ENCODE data around the gene FUS. TPM values are rescaled to one million over a fixed set of nuclear protein-coding genes. Genes with fewer than 3 reads are reported as not detected.
"Not testable (repeated sequence)": the region's sequence is repeated elsewhere in the genome, so short reads cannot be mapped to it uniquely, and the experiment has no call there.

Gene FUS
- total and polyA plus RNA-seq, 9 of the 15 experiments (the other 6 are each of a cell fraction or from before 2014, with no cell fraction given), result 43.9 to 575 (median 87.2) TPM

GRCh38 chr16:31194898-31195297 is 15.0 kb downstream of the FUS start (continued):
- TF ChIP-seq CTCF (IDR thresholded peaks at IDR 0.05 in 2 of 3, conservative IDR thresholded peaks at IDR 0.05 in 1 of 3; ENCODE audit: insufficient read depth in 2 of 3, low read depth in 1 of 3, low read length in 3 of 3), result no peak
- TF ChIP-seq STAT5A (IDR thresholded peaks at IDR 0.05; ENCODE audit: borderline replicate concordance, low read length), result no peak
- TF ChIP-seq ZNF766 (CRISPR knock-in tag; conservative IDR thresholded peaks at IDR 0.05), result no peak
- TF ChIP-seq RHOXF2B (CRISPR knock-in tag; conservative IDR thresholded peaks at IDR 0.05), result no peak
- peak; percentile 63 for TF ChIP-seq POLR2B (IDR thresholded peaks at IDR 0.05; ENCODE audit: low read depth, partially characterized antibody)
- TF ChIP-seq SIX5 (IDR thresholded peaks at IDR 0.05; ENCODE audit: borderline replicate concordance in 1 of 2, insufficient read depth in 1 of 2, low read depth in 1 of 2, low read length in 2 of 2), result no peak
- no peak for TF ChIP-seq GATAD2B (IDR thresholded peaks at IDR 0.05; ENCODE audit: borderline replicate concordance)
- peak; percentile 54 for TF ChIP-seq POLR2A (conservative IDR thresholded peaks at IDR 0.05)
- peak; percentile 75; the same call in 1 of the 2 replicates for TF ChIP-seq POLR2AphosphoS2 (IDR thresholded peaks at IDR 0.05; ENCODE audit: low read length)
- no peak for TF ChIP-seq MYBL2 (IDR thresholded peaks at IDR 0.05; ENCODE audit: low read depth)
- TF ChIP-seq MYBL2 (CRISPR knock-in tag; IDR thresholded peaks at IDR 0.05; ENCODE audit: borderline replicate concordance), result no peak
- TF ChIP-seq SETDB1 (IDR thresholded peaks at IDR 0.05; ENCODE audit: low read length), result no peak
- no peak for TF ChIP-seq BCLAF1 (IDR thresholded peaks at IDR 0.05; ENCODE audit: borderline replicate concordance in 1 of 2, control insufficient read depth in 1 of 2, low read depth in 2 of 2, low read length in 1 of 2)
- no peak for TF ChIP-seq TAF15 (IDR thresholded peaks at IDR 0.05; ENCODE audit: low read depth, low read length)
- no peak for TF ChIP-seq RAD51 (IDR thresholded peaks at IDR 0.05; ENCODE audit: borderline replicate concordance, low read depth)
- TF ChIP-seq ZNF174 (CRISPR knock-in tag; IDR thresholded peaks at IDR 0.05), result no peak
- TF ChIP-seq SUPT5H (IDR thresholded peaks at IDR 0.05), result peak; percentile 66
- TF ChIP-seq CBX2 (IDR thresholded peaks at IDR 0.05; ENCODE audit: insufficient read depth, low read length, poor library complexity, severe bottlenecking), result no peak
- TF ChIP-seq ZNF785 (CRISPR knock-in tag; IDR thresholded peaks at IDR 0.05), result no peak

- POLR2A ChIA-PET, result interaction anchor here (0.8 to 8.2 kb wide), 7 partner anchors 12 to 258 kb away, joined by 3 to 63 read pairs (median 14); partner anchors contain the start of genes FUS, PYDC1 and TRIM72
- H3K9me3 ChIP-seq (replicated peaks; ENCODE audit: control insufficient read depth, insufficient read depth, low read depth, low read length); FAIRE-seq; in situ Hi-C loops (cut with MboI); H3K4me2 ChIP-seq (ENCODE audit: insufficient read depth, low read length); H3K9ac ChIP-seq (ENCODE audit: insufficient read depth in 1 of 2, low read depth in 2 of 2, low read length in 2 of 2); BruUV-seq (replicated peaks); H3K27me3 ChIP-seq (ENCODE audit: control insufficient read depth in 2 of 2, insufficient read depth in 2 of 2, low read length in 2 of 2); H3K4me3 ChIP-seq; CTCF ChIA-PET (ENCODE audit: low intra/inter-chr PET ratio); DNase-seq (ENCODE audit: extremely low read depth in 1 of 4, low spot score in 3 of 4); H3K79me2 ChIP-seq (ENCODE audit: control insufficient read depth, insufficient read depth, low read length); H2AFZ ChIP-seq (ENCODE audit: low read depth, low read length); ATAC-seq; intact Hi-C loops (cut with micrococcal nuclease); H3K9me1 ChIP-seq (ENCODE audit: control insufficient read depth, insufficient read depth, low read length): not testable (repeated sequence)
- Histone ChIP-seq H3K27ac (ENCODE audit: extremely low read depth, low read depth, low read length) (peak overlapping the region; percentile 10; the same call in 1 of the 3 replicates), H3K4me1 (replicated peaks in 1 of 2; ENCODE audit: control insufficient read depth in 2 of 2, insufficient read depth in 2 of 2, low read length in 2 of 2) (peaks cover 8 to 14% of the 10 kb centered on the region in 2 experiments; a peak in 3 of 5 replicates), H4K20me1 (replicated peaks; ENCODE audit: control insufficient read depth, insufficient read depth, low read length) (peaks cover 20% of the 10 kb centered on the region), H3K36me3 (ENCODE audit: control insufficient read depth, insufficient read depth, low read length) (peaks cover 62% of the 10 kb centered on the region)
- 99% methylated on average over 9 of the region's 11 CpGs for WGBS (ENCODE audit: insufficient coverage, low coverage, missing lambda C conversion rate)
These were observed 15.9 kb downstream of the FUS start for GRCh38 chr16:31195861-31196260.
